Activated CD4-positive, alpha-beta T cell treated with anti-CD3 and anti-CD28 coated beads, Interleukin-10, Interleukin-2, amounts not matched to agents 100 ng/mL and 50 ng/mL, durations not matched to agents 16 hours and 8 hours (primary cell): ENCODE data around the gene HHATL.

Experiments
- DNase-seq: peaks from one replicate; pipeline ENCODE4 v3.0.0-alpha.2; 2020

Gene HHATL

GRCh38 chr3:42712344-42712648 lies 9.7 kb upstream of the HHATL start:
- DNase-seq: no peak

- DNase-seq: no peak
Measured at GRCh38 chr3:42711491-42712343, 9.1 kb upstream of the HHATL start.

- DNase-seq: no peak
Measured at GRCh38 chr3:42710323-42711021, 7.9 kb upstream of the HHATL start.

- DNase-seq: no peak
Measured at GRCh38 chr3:42709621-42710020, 7.0 kb upstream of the HHATL start.

- no peak for DNase-seq
Measured at GRCh38 chr3:42708611-42709151, 6.1 kb upstream of the HHATL start.

GRCh38 chr3:42707620-42708355 lies 5.2 kb upstream of the HHATL start:
- DNase-seq: no peak

- no peak for DNase-seq
Measured at GRCh38 chr3:42706721-42707619, 4.4 kb upstream of the HHATL start.

- no peak for DNase-seq
Measured at GRCh38 chr3:42705962-42706585, 3.5 kb upstream of the HHATL start.

GRCh38 chr3:42705058-42705767 lies 2.6 kb upstream of the HHATL start:
- DNase-seq: no peak

- DNase-seq: no peak
Measured at GRCh38 chr3:42704136-42704841, 1.7 kb upstream of the HHATL start.

- DNase-seq: no peak
Measured at GRCh38 chr3:42703695-42704025, 1.1 kb upstream of the HHATL start.

GRCh38 chr3:42702982-42703694 lies 540 bp upstream of the HHATL start:
- no peak for DNase-seq

GRCh38 chr3:42701371-42702065 lies 1.1 kb downstream of the HHATL start:
- DNase-seq: peak; percentile 55

GRCh38 chr3:42700366-42701288 lies 2.0 kb downstream of the HHATL start:
- no peak for DNase-seq

- no peak for DNase-seq
Measured at GRCh38 chr3:42699511-42699971, 3.1 kb downstream of the HHATL start.

- DNase-seq: peak; percentile 29
Measured at GRCh38 chr3:42698911-42699230, 3.7 kb downstream of the HHATL start.

- no peak for DNase-seq
Measured at GRCh38 chr3:42698216-42698910, 4.2 kb downstream of the HHATL start.
